GM23338 (cell line): ENCODE measurements around the gene CHRNA5. TPM values are rescaled to one million over a fixed set of nuclear protein-coding genes. Genes with fewer than 3 reads are reported as not detected.

Source experiments
- ATAC-seq: fragments of 200-7000 bp; cut with Tn5 transposase; 3 replicates; pipeline ENCODE4 v1.9.1; 2020
- DNase-seq: peaks from one replicate; pipeline ENCODE4 v3.0.0-alpha.2; 2015; ENCODE audit warnings: low spot score
- H2AFZ ChIP-seq: fragments of 200-600 bp; sonication (generic); 2 replicates; pipeline ENCODE4 v1.8.0; 2016; ENCODE audit warnings: antibody characterized with exemption, mild to moderate bottlenecking, moderate library complexity
- H3F3A ChIP-seq: fragments of 200-600 bp; sonication (generic); replicated peaks from 2 replicates; pipeline ENCODE4 v1.8.0; 2017; ENCODE audit warnings: antibody characterized with exemption, mixed run types, low read depth
- H3K27ac ChIP-seq: fragments of 200-600 bp; sonication (generic); 2 replicates; pipeline ENCODE4 v1.6.1; 2016; ENCODE audit warnings: low read depth
- H3K27me3 ChIP-seq: fragments of 200-600 bp; sonication (generic); 2 replicates; pipeline ENCODE4 v1.8.0; 2016; ENCODE audit warnings: mild to moderate bottlenecking, mixed run types, moderate library complexity; ENCODE audit not compliant: insufficient read depth
- H3K36me3 ChIP-seq: fragments of 200-600 bp; sonication (generic); 2 replicates; pipeline ENCODE4 v1.8.0; 2016; ENCODE audit warnings: mild to moderate bottlenecking; ENCODE audit not compliant: insufficient read depth
- H3K4me1 ChIP-seq: fragments of 200-600 bp; sonication (generic); 2 replicates; pipeline ENCODE4 v1.8.0; 2016; ENCODE audit warnings: mild to moderate bottlenecking, moderate library complexity; ENCODE audit not compliant: insufficient read depth
- H3K4me2 ChIP-seq: fragments of 200-600 bp; sonication (generic); 2 replicates; pipeline ENCODE4 v1.7.1; 2017; ENCODE audit warnings: mixed run types
- H3K4me3 ChIP-seq: fragments of 200-600 bp; sonication (generic); 2 replicates; pipeline ENCODE4 v1.6.1; 2016; ENCODE audit warnings: mixed run types
- H3K79me2 ChIP-seq: fragments of 200-600 bp; sonication (generic); replicated peaks from 2 replicates; pipeline ENCODE4 v1.8.0; 2017; ENCODE audit warnings: mild to moderate bottlenecking; ENCODE audit not compliant: insufficient read depth
- H3K9me2 ChIP-seq: fragments of 200-600 bp; sonication (generic); 2 replicates; pipeline ENCODE4 v1.8.0; 2017; ENCODE audit not compliant: insufficient read depth
- H4K20me1 ChIP-seq: fragments of 200-600 bp; sonication (generic); replicated peaks from 2 replicates; pipeline ENCODE4 v1.8.0; 2017; ENCODE audit warnings: mild to moderate bottlenecking; ENCODE audit not compliant: insufficient read depth
- H3K27ac Mint-ChIP-seq: 2 replicates; pipeline ENCODE4 v1.8.0; 2020; ENCODE audit warnings: inconsistent platforms, mild to moderate bottlenecking, moderate library complexity, mixed read lengths
- H3K27me3 Mint-ChIP-seq: 3 replicates; pipeline ENCODE4 v1.8.0; 2022; ENCODE audit warnings: low read depth, mild to moderate bottlenecking, moderate library complexity, mixed read lengths, inconsistent platforms; ENCODE audit not compliant: insufficient read depth, poor library complexity
- H3K36me3 Mint-ChIP-seq: 3 replicates; pipeline ENCODE4 v1.8.0; 2021; ENCODE audit warnings: low read depth, mild to moderate bottlenecking, inconsistent platforms, moderate library complexity, mixed read lengths
- H3K4me1 Mint-ChIP-seq: 3 replicates; pipeline ENCODE4 v1.8.0; 2020; ENCODE audit warnings: mild to moderate bottlenecking, inconsistent platforms, mixed read lengths
- H3K4me3 Mint-ChIP-seq: 3 replicates; pipeline ENCODE4 v1.8.0; 2021; ENCODE audit warnings: moderate library complexity, mild to moderate bottlenecking, inconsistent platforms, mixed read lengths
- H3K9me3 Mint-ChIP-seq: 3 replicates; pipeline ENCODE4 v1.8.0; 2020; ENCODE audit warnings: moderate library complexity, mild to moderate bottlenecking, inconsistent platforms, mixed read lengths
- CREB1 ChIP-seq: fragments of 250-450 bp; sonication (Bioruptor Pico); IDR thresholded peaks from 2 replicates; pipeline ENCODE4 v1.5.0; 2020; ENCODE audit warnings: low read depth, mild to moderate bottlenecking, moderate library complexity
- CTCF ChIP-seq, 2 experiments: fragments of 200-600 bp in 1 of 2; sonication (generic) in 1 of 2; conservative IDR thresholded peaks; 2 replicates each; pipeline versions ENCODE4 v1.5.1 to v1.6.1; 2016 to 2017; ENCODE audit warnings: antibody characterized with exemption in 2 of 2, low read depth in 2 of 2, mild to moderate bottlenecking in 2 of 2, moderate library complexity in 1 of 2
- EZH2 ChIP-seq: fragments of 200-600 bp; sonication (generic); IDR thresholded peaks from one replicate; pipeline ENCODE4 v1.8.0; 2017; ENCODE audit warnings: antibody characterized with exemption, mild to moderate bottlenecking, low read depth; ENCODE audit not compliant: unreplicated experiment
- EZH2phosphoT487 ChIP-seq: fragments of 200-600 bp; sonication (generic); IDR thresholded peaks from one replicate; pipeline ENCODE4 v1.8.1; 2018; ENCODE audit warnings: antibody characterized with exemption; ENCODE audit not compliant: unreplicated experiment
- JUNB ChIP-seq: IDR thresholded peaks from one replicate; pipeline ENCODE4 v1.6.1; 2016; ENCODE audit warnings: antibody characterized with exemption; ENCODE audit not compliant: unreplicated experiment
- NANOG ChIP-seq: IDR thresholded peaks from 2 replicates; pipeline ENCODE4 v1.6.1; 2016; ENCODE audit warnings: antibody characterized with exemption, borderline replicate concordance
- POLR2AphosphoS5 ChIP-seq: IDR thresholded peaks from 2 replicates; pipeline ENCODE4 v1.6.1; 2016; ENCODE audit warnings: antibody characterized with exemption, low read depth
- STAT1 ChIP-seq: IDR thresholded peaks from one replicate; pipeline ENCODE4 v1.6.1; 2016; ENCODE audit warnings: antibody characterized with exemption; ENCODE audit not compliant: unreplicated experiment
- ZNF114 ChIP-seq: fragments of 250-450 bp; sonication (Bioruptor Pico); IDR thresholded peaks from 2 replicates; pipeline ENCODE4 v1.5.0; 2020; ENCODE audit warnings: mild to moderate bottlenecking, moderate library complexity
- ZNF331 ChIP-seq: fragments of 250-450 bp; sonication (Bioruptor Pico); IDR thresholded peaks from 2 replicates; pipeline ENCODE4 v1.5.0; 2020; ENCODE audit warnings: low read depth, mild to moderate bottlenecking, moderate library complexity
- ZNF462 ChIP-seq: fragments of 250-450 bp; sonication (Bioruptor Pico); IDR thresholded peaks from 2 replicates; pipeline ENCODE4 v1.5.0; 2020; ENCODE audit warnings: mild to moderate bottlenecking, moderate library complexity
- polyA plus RNA-seq: library from polyadenylated mRNA; unstranded; fragments of >200 nt; fragmentation: Nextera tagmentation; extraction: Ambion mirVana; gene quantifications from 2 replicates; pipeline ENCODE4 v1.2.1, GENCODE V29; 2016
- total RNA-seq: library from RNA; depleted of rRNA; stranded (reverse); fragments of >200 nt; shearing (Covaris generic); gene quantifications from 2 replicates; pipeline ENCODE4 v1.2.3, GENCODE V29; 2014
- TF ChIP-seq, protein P1 (sequence below): IDR thresholded peaks from one replicate; pipeline ENCODE4 v1.6.1; 2018; ENCODE audit warnings: antibody characterized with exemption; ENCODE audit not compliant: unreplicated experiment
- TF ChIP-seq, protein P2 (sequence below): IDR thresholded peaks from 2 replicates; pipeline ENCODE4 v1.6.1; 2016; ENCODE audit warnings: antibody characterized with exemption

The CHRNA5 gene
- total and polyA plus RNA-seq, 2 experiments from 2014 or later = 19.6 to 23.3 TPM

GRCh38 chr15:78527325-78527724, 38.0 kb upstream of the CHRNA5 start:
- Histone ChIP-seq H3K27me3 (no peaks in the 10 kb centered on the region), H3K27ac (no peak overlapping the region), H4K20me1 (no peaks in the 10 kb centered on the region), H3K79me2 (no peaks in the 10 kb centered on the region), H3K36me3 (no peaks in the 10 kb centered on the region), H3K9me2 (no peaks in the 10 kb centered on the region), H3K4me1 (no peaks in the 10 kb centered on the region), H3K4me2 (no peak overlapping the region), H3F3A (no peaks in the 10 kb centered on the region), H3K4me3 (no peak overlapping the region), H2AFZ (no peak overlapping the region)
- Mint-ChIP-seq H3K36me3 (peaks cover 16% of the 10 kb centered on the region), H3K4me1 (no peaks in the 10 kb centered on the region), H3K27me3 (peaks cover 2% of the 10 kb centered on the region), H3K4me3 (no peak overlapping the region), H3K27ac (no peak overlapping the region), H3K9me3 (peaks cover 45% of the 10 kb centered on the region)
- DNase-seq (no peak), ATAC-seq (no peak)
- TF ChIP-seq, protein P1, sequence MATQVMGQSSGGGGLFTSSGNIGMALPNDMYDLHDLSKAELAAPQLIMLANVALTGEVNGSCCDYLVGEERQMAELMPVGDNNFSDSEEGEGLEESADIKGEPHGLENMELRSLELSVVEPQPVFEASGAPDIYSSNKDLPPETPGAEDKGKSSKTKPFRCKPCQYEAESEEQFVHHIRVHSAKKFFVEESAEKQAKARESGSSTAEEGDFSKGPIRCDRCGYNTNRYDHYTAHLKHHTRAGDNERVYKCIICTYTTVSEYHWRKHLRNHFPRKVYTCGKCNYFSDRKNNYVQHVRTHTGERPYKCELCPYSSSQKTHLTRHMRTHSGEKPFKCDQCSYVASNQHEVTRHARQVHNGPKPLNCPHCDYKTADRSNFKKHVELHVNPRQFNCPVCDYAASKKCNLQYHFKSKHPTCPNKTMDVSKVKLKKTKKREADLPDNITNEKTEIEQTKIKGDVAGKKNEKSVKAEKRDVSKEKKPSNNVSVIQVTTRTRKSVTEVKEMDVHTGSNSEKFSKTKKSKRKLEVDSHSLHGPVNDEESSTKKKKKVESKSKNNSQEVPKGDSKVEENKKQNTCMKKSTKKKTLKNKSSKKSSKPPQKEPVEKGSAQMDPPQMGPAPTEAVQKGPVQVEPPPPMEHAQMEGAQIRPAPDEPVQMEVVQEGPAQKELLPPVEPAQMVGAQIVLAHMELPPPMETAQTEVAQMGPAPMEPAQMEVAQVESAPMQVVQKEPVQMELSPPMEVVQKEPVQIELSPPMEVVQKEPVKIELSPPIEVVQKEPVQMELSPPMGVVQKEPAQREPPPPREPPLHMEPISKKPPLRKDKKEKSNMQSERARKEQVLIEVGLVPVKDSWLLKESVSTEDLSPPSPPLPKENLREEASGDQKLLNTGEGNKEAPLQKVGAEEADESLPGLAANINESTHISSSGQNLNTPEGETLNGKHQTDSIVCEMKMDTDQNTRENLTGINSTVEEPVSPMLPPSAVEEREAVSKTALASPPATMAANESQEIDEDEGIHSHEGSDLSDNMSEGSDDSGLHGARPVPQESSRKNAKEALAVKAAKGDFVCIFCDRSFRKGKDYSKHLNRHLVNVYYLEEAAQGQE = no peak
- TF ChIP-seq NANOG (no peak), CTCF (conservative IDR thresholded peaks at IDR 0.05; ENCODE audit: low read depth in 2 of 2) (no peak), JUNB (no peak), POLR2AphosphoS5 (no peak), STAT1 (no peak), ZNF114 (CRISPR knock-in tag) (no peak), ZNF331 (no peak), EZH2 (no peak), ZNF462 (no peak), CREB1 (no peak), EZH2phosphoT487 (no peak)
- TF ChIP-seq, protein P2, sequence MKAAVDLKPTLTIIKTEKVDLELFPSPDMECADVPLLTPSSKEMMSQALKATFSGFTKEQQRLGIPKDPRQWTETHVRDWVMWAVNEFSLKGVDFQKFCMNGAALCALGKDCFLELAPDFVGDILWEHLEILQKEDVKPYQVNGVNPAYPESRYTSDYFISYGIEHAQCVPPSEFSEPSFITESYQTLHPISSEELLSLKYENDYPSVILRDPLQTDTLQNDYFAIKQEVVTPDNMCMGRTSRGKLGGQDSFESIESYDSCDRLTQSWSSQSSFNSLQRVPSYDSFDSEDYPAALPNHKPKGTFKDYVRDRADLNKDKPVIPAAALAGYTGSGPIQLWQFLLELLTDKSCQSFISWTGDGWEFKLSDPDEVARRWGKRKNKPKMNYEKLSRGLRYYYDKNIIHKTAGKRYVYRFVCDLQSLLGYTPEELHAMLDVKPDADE = no peak
